NCI-H1436 (cell line): Measurements from ENCODE around the gene HES4.
"Not testable (repeated sequence)": the region's sequence is repeated elsewhere in the genome, so short reads cannot be mapped to it uniquely, and the experiment has no call there.

Experiments used
- DNase-seq: peaks from one replicate; lab custom pipeline; 2025; lab: John Stamatoyannopoulos, UW

HES4 gene

DNA sequence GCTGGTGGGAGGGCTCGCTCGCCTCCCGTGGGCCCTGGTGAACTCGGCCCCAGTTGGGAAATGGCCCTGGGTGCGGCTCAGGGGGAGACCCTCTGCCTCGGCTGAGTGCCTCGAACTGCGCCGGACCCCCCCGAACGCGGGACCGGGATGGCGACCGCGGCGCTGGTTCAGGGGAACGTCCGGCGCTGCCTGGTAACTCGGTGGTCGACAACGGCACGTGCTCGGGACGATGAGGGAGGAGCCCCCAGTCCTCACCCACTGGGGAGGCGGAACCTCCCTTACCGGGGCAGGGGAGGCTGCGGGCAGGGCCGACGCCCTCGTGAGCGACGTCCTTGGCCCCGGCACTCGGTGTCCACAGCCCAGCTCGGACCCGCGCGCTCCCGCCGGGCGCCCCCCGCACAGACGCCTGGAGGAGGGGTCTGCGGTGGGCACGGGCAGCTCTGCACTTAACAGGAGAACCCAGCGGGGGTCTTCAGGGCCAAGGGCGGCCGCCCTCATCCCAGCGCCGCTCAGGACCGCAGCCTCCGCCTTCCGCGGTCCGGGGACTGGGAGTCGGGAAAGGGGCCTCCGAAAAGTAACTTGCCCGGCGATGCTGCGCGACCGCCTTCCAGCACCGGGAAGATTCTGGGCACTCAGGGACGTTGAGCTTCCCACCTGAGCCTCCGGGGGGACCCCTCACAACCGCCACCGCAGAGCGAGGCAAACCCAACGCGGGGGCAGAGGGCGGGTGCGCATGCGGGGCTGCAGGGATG, 1.7 kb downstream of the HES4 start:
- no peak for DNase-seq

DNA sequence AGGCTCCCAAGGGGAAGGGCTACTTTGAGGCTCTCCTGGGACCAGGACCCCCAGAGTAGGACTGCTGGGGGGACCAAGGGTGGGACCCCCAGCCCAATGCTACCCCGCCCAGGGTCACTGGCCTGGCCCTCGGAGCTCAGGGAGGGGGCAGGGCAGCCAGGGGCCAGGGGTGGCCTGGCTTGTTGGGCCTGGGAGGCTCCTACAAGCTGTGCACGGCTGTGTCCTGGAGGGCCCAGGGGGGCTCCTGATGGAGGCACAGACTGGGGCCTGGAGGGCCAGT, 2.2 kb downstream of the HES4 start:
- no peak for DNase-seq

DNA sequence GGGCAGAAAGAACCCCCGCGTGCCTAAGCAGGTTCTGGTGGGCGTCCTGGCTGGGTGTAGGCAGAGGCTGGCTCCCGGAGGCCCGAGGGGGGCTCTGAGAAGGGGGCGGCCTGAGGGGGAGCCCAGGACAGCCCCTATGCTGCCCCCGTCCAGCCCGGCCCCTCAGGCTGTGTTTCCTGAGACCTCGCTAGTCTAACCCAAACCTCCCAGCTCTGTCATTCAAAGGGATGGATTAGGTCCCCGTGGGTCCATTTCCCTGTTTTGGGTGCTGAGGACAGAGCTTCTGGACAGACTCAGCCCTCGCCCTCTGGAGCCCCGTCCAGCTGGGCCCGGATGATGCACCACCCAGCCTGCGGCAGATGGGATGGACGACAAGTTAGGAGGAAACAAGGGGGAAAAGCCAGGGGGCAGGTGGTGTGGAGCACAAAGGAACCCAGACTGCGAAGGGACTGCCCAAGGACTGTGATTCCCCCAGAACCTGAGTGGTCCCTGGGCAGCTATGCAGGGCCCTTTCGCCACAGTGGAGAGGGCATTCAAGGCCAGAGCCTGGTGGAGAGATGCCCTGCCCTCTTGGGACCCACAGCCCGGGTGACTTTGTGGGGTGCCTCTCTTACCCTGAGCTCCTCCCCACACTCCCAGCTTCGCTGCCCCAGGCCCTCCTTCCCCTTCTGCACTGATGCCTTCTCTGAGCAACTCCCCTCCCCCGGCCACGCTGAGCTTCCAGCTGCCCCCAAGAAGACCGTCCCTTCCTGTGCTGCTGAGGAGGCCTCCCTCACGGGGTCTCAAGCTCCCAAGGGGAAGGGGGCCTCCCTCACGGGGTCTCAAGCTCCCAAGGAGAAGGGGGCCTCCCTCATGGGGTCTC, 2.8 kb downstream of the HES4 start:
- no peak for DNase-seq

DNA sequence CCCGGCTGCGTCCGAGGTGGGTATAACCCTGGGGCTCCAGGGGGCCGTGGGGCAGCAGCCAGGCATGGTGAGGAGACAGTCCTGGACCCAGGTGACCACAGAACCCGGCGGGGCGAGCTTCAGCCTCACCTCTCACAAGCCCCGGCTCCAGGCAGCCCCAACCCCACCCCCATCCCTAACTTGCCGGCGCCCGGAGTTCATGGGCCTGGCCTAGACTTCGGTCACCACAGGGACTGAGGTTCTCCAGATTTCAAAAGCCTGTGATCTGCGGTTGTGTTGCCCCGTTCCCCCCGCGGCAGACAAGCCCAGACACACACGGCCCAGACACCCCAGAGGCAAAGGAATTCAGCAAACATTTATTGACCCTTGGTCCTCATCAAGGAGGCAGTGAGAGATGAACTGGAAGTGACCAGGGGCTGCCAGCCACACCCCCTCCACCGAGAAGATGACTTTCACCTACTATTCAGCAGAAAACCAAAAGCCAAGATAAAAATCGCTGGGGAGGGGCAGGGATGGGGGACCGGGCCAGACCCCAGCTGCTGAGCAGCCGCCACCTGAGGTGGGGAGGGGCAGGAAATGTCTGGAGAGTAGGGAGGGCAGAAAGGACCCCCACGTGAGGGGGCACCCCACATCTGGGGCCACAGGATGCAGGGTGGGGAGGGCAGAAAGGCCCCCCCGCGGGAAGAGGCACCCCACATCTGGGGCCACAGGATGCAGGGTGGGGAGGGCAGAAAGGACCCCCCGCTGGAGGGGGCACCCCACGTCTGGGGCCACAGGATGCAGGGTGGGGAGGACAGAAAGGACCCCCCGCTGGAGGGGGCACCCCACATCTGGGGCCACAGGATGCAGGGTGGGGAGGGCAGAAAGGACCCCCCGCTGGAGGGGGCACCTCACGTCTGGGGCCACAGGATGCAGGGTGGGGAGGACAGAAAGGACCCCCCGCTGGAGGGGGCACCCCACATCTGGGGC, 3.9 kb downstream of the HES4 start:
- DNase-seq = no peak

DNA sequence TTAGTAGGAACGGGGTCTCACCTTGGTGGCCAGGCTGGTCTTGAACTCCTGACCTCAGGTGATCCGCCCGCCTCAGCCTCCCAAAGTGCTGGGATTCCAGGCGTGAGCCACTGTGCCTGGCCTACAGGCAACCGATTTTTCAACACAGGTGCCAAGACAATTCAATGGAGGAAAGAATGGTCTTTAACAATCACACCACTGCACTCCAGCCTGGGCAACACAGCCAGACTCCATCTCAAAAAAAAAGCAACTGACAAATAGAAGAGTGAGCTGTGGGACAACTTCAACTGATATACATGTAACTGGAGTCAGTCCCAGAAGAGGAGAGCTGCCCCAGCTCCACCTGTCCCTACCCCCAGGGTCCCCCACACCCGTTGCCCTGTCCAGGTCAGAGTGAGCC, 5.4 kb downstream of the HES4 start:
- DNase-seq = not testable (repeated sequence)

DNA sequence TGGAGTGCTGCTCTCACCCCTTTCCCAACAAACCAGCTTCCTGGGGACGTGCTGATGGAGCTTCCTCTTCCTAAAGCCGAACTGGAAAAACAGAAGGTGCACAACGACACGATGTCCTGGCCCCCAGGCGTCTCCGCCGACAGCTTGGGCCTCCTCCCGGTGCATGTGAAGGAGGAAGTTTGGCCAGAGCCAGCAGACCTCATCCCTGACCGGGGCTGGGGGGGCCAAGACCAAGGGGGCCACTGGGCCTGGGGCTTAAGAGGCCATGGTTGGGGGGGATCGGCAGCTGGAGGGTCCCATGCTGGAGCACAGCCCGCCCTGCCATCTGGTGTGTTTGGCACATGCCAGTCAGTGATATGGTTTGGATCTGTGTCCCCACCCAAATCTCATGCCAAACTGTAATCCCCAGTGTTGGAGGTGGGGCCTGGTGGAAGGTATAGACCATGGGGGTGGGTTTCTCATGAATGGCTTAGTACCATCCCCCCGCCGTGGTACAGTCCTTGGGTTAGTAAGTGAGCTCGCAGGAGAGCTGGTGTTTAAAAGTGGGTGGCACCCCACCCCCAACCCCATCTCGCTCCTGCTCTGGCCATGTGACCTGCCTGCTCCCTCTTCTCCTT, 6.4 kb downstream of the HES4 start:
- DNase-seq = no peak

DNA sequence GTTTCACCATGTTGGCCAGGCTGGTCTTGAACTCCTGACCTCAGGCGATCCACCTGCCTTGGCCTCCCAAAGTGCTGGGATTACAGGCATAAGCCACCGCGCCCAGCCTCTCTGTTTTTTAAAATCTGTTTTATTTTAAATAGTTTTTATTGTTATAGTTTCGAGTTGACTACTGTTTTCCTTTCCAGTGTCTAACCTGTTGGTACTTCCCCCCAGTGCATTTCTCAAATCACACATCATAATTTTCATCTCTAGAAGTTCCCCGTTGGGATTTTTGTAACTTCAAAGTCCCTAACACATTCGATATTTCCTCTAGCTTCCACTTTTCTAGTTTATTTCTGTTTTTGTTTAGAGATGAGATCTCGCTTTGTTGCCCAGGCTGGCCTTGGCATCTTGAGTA, 7.5 kb downstream of the HES4 start:
- DNase-seq = no peak

DNA sequence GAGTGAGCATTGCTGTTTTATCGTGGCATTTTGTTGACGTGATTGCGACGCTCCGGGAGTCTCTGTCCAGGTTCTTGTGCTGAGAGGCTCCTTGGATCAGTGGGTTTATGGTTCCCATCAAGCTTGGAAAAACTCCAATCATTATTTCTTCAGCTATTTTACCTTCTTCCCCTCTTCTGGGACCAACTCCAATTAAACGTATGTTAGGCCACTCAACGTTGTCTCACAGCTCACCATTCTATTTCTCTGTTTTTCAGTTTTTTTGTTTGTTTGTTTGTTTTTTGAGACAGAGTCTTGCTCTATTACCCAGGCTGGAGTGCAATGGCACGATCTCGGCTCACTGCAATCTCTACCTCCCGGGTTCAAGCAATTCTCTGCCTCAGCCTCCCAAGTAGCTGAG, 8.0 kb downstream of the HES4 start:
- DNase-seq = no peak

DNA sequence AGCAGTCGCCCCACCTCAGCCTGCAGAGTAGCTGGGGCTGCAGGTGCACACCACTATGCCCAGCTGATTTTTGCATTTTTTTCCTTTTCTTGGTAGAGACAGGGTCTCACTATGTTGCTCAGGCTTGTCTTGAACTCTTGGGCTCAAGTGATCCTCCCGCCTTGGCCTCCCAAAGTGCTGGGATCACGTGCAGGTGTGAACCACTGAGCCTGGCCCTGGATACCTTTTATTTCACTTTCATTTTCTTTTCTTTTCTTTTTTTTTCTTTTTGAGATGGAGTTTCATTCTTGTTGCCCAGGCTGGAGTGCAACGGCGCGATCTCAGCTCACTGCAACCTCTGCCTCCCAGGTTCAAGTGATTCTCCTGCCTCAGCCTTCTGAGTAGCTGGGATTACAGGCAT, 8.6 kb downstream of the HES4 start:
- not testable (repeated sequence) for DNase-seq

DNA sequence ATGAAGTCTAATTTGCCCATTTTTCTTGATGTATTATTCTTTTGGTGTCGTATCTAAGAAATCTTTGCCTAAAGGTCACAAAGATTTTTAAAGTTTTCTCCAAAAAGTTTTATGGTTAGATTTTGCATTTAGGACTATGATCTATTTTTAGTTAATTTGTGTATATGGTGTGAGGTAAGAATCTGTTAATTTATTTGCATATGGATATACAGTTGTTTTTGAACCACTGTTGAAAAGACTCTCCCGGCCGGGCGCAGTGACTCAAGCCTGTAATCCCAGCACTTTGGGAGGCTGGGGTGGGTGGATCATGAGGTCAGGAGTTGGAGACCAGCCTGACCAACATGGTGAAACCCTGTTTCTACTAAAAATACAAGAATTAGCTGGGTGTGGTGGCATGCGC, 11.8 kb downstream of the HES4 start:
- not testable (repeated sequence) for DNase-seq

DNA sequence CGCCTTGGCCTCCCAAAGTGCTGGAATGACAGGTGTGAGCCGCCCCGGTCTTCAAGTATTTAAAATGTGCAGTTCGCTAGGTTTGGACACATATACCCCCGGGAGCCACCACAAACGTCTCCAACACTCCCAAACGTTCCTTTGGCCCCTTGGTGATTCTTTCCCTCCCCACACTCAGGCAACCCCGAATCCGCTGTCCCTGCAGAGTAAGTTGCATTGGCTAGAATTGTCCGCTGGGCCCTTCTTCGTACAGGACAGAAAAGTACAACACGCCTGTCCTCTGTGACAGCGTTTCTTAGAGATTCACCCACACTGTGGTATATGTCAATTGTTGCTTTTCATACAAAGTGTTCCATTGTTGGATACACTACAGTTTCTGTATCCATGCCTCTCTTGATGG, 14.8 kb downstream of the HES4 start:
- no peak for DNase-seq

DNA sequence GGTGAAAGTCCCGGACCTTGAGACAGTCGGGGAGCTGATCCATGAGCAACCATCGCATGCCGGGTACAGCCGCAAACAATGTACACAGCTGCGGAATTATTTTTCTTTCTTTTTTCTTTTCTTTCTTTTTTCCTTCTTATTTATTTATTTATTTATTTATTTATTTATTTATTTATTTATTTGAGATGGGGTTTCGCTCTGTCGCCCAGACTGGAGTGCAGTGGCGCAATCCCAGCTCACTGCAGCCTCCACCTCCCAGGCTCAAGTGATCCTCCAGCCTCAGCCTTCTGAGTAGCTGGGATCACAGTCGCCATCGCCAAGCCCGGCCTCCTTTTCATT, 15.5 kb downstream of the HES4 start:
- no peak for DNase-seq

DNA sequence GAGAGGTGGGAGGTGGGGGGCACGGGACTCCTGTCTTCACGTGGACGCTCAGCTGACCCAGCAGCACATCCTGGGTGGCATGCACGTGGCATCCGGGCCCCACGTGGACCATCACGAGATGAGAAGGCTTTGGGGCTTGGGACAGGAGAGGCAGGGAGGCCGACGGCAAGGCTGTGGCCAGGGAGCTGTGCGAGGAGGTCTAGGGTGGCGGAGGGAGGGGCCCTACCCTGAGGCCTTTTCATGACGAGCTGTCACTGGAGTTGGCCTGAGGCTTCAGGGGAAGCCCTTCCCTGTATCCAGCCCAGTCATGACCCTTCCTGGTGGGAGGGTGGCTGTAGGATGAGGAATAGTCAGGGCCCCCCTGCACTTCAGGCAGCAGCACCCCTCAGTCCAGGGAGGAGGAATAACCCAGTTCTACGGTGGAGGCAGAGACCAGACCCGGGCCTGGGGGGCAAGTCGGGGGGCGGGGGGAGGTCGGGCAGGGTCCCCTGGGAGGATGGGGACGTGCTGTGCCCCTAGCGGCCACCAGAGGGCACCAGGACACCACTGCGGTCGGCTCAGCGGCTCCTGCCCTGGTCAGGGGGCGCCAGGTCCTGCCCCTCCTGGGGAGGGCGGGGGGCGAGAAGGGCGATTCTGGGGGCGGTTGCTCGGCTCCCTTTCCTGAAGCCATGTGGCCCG, 16.0 kb downstream of the HES4 start:
- no peak for DNase-seq

DNA sequence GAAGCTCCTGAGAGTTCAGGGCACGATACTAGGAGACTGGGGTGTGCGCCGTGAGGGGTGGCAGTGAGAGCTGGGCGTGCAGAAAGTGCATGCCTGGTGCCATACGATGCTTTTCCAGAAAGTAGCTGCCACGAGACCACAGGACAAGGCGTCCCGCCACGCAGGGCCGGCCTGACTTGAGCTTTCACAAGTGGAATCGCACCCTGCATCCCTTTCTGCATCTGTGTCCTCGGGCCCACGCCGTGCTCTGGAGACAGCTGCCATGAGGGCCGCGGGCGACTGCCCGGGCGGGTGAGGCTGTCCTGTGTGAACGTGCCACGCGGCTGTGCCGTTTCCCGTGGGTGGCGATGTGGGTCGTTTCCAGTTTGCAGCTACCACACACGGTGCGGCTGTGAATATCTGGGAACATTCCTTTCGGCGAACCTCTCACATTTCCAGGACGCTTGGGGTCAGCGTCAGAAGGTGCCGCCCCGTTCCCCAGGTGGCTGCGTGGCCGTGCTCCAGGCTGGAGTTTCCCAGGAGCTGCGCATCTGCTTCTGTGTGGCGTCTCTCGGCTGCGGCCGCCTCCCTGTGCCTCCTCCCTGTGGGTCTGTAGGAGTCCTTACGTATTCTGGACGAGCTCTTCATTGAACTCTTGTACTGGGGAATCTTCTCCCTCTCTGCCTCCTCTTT, 17.0 kb downstream of the HES4 start:
- DNase-seq = no peak

DNA sequence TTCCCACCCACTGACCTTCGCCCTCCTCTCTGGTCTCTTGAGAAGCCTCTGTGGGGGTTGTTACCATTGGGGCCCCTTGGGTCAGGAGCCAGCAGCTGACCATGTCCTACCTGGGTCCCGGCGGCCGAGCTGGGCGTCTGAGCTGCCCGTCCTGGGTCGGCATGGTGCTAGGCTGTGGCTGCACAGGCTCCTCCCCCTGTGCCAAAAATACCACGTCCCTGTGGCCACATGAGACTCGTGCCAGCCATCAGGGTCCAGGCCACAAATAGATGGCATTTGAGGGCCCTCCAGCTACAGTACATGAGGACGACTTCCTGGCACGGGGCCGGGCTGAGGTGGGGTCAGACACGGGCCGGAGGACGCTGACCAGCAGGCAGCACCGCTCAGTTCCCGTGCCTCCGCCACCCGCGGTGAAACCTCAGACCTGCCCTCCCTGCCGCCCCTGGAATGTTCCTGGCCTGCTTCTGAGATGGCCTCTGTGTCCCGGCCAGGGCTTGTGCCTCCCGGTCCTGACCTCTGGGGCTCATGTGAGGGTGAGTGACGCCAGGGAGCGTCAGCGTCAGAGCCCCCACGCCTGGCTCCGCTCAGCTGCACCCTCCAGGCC, 17.8 kb downstream of the HES4 start, which contains the start of gene PERM1:
Gene PERM1 (minus strand): TSS at position 139 of the 604 bp plus-strand sequence. CDS start 1,064 bp downstream, outside the sequence.
- no peak for DNase-seq

DNA sequence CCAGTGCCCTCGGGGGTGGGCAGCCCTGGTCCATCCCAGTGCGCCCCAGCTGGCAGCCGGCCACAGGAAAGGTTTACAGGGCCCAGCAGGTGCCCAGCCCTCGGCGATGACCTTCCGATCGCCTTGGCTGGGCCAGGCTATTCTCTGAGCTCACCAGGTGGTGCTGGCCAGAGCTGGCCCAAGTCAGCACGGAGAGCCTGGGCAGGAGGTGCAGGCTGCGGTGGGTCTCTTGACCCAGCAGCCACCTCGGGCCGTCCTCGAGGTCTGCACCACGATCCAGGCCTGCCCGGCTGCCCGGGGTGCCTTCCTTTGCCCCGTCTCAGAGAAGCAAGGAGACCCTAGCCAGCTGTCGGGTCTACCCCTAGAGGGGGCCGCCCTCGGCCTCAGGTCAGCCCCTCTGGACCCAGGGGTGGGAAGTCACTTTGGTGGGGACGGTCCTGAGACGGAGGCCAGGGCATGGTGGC, 18.4 kb downstream of the HES4 start:
- no peak for DNase-seq

DNA sequence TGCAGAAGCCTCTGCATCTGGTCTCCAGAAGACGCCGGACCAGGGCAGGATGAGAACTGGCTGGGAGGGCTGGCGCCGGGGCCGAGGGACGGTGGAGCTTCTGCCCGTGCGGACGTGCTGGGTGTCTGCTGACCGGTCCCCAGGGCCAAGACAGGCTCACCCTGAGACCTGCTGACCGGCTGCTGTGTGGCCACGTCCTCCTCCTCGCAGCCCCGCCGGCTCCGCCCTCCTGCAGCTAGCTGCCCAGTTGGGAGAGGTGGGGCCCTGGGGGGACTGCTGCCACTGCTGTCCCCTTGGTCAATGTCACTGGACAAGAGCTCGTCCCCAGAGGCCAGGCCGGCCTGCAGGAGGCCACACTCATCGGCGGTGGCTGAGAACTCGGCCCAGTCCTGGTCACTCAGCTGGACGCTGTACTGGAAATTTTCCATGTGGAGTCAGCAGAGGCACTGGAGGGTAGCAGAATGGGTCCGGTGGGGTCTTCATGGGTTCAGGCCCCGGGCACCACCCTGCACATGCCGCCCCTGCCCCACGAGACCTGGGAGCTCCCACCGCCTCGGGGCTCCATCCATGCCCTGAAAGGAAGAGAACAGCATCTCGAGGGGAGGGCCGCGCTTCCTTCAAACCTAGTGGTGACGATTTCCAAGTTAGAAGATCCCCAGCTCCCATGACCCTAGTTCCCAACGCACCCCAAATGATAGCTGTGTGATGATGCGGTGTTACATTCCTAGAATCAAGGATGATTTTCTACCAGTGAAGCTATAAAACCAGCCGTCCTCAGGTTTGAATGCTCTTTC, 19.1 kb downstream of the HES4 start:
- DNase-seq = no peak

DNA sequence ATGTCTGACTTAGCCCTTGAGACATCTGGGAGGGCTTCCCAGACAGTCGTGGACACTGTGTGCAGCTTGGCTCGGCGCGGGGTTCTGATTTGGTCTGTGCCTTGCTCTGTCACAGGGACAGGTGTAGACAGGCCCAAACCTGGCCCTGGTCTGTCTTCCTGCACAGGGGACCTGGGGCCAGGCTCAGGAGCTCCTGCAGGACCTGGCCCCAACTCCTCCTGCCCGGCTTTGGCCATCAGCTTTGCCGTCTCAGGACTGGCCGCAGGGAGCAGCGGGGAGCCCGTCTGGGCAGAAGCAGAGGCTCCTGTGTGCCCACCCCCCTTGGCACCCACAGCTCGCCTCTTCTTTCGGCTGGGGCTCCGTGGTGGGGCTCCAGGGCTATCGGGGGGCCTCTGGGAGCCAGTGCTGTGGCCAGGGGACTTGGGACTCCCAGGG, 19.7 kb downstream of the HES4 start:
- DNase-seq = no peak

DNA sequence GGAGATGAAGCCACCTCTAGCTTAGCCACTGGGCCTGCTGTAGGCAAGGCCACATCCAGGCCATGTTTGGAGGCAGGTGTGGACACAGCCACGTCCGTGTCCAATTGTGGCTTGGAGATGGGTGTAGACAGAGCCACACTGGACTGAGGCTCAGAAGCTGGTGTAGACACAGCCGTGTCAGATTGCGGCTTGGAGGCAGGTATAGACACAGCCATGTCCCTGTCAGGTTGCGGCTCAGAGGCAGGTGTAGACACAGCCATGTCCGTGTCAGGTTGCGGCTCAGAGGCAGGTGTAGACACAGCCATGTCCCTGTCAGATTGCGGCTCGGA, 20.2 kb downstream of the HES4 start:
- DNase-seq = no peak
